HS-27A (cell line): ENCODE results near the gene S100Z.

Experiments used
- DNase-seq: peaks from one replicate; pipeline ENCODE4 v3.0.0-alpha.2; 2012; ENCODE audit warnings: low read depth, missing footprints

Gene S100Z

GRCh38 chr5:76953551-76954382 lies 104.0 kb downstream of the S100Z start:
- no peak for DNase-seq

DNA sequence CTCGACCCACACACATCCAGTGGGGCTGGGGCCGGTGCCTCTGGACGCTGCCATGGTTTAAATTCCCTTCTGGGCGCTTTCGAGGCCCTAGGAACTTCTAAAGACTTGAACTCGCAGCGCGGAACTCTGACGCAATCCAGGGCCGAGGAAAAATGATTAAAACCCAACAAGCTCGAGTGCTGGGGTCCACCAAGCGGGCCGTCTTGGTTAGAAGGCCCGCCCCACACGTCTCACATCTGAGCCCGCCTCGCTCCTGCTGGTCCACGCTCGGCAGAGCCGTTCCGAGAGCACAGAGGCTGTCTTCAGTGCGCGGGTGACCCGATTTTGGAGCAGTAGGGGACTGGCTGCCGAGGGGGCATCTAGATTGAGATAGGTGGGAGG lies 104.6 kb downstream of the S100Z start:
- no peak for DNase-seq

GRCh38 chr5:76956033-76956432 lies 106.2 kb downstream of the S100Z start:
- DNase-seq = no peak

GRCh38 chr5:76958991-76959767 lies 109.4 kb downstream of the S100Z start:
- peak; percentile 53 for DNase-seq

- DNase-seq = no peak
Observed at GRCh38 chr5:76960004-76960625, 110.3 kb downstream of the S100Z start.

DNA sequence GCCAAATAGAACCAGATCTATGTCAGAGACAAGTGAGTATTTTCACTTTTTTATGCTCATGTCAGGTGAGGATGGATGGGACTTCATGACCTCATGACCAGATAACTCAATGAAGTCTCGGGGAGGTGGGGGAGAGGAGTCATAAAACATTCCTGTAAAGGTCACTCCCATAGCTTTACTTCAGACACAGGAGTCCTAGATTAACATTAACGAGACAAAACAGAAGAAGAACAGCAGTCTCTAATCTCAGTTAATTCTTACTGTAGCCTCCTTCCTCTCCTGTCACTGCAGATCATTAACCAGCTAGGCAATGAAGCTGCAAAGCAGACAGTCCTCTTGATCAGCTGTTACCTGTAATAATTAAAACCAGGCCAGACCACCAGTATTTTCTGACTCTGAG lies 114.2 kb downstream of the S100Z start:
- no peak for DNase-seq
